GM18526 (cell line): ENCODE data around the gene SLC7A1.

ENCODE experiments used
- POLR2A ChIP-seq: IDR thresholded peaks from 3 replicates; pipeline ENCODE4 v1.6.1; 2011; ENCODE audit not compliant: insufficient read length; ENCODE audit errors: extremely low read depth

Gene SLC7A1

GRCh38 chr13:29547153-29547552, 48.3 kb downstream of the SLC7A1 start:
- no peak for TF ChIP-seq POLR2A

DNA sequence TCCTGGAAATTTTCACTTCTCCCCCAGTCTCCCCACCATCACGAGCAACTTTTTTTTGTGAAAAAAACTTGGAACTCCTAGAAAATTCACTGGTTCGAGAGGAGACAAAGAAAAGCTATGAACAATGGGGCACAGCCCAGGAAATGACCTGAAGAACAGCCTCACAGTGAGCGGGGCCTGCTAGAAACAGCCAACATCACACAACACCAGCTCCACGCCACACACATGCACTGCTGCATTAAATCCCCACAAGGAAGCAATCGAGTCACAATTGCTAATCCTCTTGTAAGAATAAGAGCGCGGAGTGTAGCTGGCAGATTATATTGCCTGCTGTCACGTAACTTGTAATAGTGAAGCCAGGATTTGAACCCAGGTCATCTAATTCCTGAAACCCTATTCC, 48.8 kb downstream of the SLC7A1 start:
- no peak for TF ChIP-seq POLR2A

DNA sequence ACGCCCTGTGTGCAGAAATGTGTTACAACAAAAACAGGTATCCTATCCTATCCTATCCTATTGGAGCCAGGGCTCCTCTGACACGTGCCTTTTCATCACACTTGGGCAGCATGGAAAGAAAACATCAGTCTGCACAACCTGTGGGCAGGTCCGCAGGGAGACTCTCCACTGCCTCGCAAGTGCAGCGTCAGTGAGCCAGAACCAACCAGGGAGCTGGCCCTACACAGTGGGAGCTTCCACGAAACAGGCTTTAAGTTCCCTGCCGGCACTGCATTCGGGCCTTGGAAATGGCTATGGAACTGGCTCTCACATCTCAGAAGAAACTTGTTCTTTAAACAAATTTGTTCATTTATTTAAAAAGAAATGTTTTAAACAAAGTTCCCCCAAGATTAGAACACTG, 49.5 kb downstream of the SLC7A1 start:
- TF ChIP-seq POLR2A, result no peak

- no peak for TF ChIP-seq POLR2A
These were observed 52.0 kb downstream of the SLC7A1 start for GRCh38 chr13:29543230-29544215.

GRCh38 chr13:29542381-29542780, 53.1 kb downstream of the SLC7A1 start:
- TF ChIP-seq POLR2A, result no peak

DNA sequence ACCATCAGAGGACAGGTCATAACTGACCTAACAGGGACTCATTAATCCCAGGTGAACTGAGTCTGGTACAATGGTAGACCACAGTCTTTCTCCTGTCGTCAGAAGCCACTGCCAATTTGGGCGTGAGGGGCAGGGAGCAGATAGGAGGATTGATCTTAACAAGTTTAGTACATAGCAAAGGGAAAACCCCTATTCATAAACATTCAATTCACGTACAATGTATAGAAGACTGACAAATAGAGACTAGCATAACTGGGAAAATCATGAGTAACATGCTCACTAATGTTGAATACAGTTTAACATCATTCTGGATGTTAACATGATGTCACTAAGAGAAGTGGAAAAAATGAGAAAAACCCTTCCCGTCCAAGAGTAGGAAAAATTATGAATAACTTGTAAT, 54.1 kb downstream of the SLC7A1 start:
- TF ChIP-seq POLR2A, result no peak

DNA sequence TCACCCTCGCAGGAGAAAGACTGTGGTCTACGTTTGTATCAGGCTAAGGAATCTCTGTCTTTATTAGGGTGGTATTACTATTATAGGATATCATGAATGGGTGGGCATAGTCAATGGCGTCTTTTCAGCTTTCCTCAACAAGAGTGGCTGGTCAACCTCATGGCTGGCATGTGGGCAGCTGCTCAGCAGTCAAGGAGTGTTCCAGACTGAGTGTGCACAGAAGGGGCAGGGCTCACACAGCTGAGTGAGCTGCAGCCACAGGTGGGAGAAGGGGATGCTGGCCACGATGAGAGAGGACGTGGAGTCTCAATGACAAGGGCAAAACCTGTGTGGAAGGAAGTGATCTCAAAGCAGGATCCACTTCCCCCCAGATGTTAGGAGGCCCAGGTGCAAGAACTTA, 54.7 kb downstream of the SLC7A1 start:
- TF ChIP-seq POLR2A, result no peak

DNA sequence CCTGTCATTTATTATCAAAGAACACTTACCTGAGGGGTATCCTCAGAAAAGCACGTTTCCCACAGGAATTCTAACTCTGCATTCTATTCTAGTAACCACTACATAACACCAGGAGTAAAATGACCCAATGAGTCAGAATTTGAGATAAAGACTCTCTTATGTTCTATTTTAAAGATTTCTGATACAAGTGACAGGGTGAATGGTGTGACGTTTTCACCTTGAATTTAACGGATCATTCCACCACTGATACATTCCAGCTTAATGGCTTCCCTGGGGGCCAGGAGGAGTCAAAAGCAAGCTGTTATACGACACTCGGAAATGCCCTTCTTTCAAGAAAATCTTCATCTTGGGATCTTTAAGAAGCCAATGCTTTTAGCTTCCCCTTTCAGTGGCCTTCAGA, 55.2 kb downstream of the SLC7A1 start:
- TF ChIP-seq POLR2A, result no peak

DNA sequence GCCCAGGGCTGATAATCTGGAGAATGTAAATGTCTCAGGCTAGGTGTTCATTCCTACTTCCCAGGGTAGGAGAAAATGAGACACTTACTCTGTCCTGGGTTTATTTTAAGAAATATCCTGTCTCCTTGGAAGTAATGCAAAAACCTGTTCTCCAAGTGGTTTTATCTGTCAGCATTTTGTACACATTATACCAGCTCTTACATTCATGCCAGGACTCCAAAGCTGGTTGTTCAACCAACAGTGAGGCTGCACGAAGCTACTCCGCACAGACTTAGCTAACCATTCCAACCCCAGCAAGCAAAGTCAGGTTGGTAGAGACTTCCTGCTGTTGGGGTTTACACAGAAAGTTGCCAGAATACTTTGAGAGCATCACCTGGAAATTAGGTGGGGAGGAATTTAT, 55.6 kb downstream of the SLC7A1 start:
- no peak for TF ChIP-seq POLR2A

GRCh38 chr13:29538652-29539040, 56.8 kb downstream of the SLC7A1 start:
- TF ChIP-seq POLR2A, result no peak

GRCh38 chr13:29537736-29538651, 57.5 kb downstream of the SLC7A1 start:
- no peak for TF ChIP-seq POLR2A

DNA sequence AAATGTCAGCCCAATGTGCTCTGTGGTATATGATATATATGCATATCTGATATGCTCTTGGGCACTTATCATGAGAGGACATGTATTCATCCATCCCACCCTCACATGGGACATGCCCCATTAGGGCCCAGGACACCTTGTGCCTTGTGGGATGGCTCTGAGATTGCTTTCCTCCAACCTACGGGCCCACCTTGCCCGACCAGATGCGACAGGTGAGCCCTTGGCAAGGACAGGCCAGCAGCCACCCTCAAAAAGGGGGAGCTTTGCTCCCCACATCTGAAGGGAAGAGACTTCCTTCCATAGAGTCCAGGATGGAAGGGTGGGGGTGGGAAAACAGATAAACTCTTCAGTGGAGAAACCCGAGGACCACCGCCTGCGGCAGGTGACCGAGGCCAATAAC, 58.6 kb downstream of the SLC7A1 start:
- no peak for TF ChIP-seq POLR2A

DNA sequence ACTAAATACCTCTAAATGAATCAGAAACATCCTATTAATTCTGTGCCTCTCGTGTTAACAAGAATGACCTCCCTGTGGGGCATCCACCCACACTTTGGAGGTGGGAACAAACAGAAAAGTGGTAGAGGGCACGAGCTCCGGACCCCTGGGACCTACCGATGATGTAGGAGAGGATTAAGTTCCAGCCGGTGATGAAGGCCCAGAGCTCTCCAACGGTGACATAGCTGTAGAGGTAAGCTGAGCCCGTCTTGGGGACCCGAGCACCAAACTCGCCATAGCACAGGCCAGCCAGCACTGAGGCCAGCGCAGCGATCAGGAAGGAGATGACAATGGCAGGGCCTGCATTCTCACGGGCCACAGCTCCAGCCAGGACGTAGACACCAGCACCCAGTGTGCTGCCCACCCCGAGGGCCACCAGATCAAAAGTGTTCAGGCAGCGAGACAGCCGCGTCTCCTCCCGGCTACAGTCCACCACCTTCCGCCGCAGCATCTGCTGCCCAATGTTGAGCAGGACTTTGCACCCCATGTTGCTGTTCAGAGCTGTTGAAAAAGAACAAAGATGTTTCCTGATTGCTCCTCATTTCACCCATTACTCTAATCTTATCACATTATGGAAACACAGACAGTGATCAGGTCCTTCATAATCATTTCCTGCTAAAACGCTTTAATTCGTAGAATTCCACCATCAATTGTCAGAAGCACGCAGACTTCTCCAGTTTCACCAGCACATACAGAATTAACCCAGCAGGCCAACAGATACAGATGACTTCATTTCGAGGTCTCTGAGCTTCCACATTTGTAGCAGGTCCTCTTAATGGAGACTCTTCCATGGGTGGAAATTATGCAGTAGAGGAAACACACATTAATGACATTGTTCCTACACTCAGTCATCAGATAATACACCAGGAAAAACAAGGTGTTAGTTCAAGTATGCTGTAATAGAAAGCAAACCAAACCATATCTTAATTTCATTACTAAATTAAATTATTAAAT, 59.5 kb downstream of the SLC7A1 start:
- no peak for TF ChIP-seq POLR2A

GRCh38 chr13:29534083-29534482, 61.4 kb downstream of the SLC7A1 start:
- no peak for TF ChIP-seq POLR2A

DNA sequence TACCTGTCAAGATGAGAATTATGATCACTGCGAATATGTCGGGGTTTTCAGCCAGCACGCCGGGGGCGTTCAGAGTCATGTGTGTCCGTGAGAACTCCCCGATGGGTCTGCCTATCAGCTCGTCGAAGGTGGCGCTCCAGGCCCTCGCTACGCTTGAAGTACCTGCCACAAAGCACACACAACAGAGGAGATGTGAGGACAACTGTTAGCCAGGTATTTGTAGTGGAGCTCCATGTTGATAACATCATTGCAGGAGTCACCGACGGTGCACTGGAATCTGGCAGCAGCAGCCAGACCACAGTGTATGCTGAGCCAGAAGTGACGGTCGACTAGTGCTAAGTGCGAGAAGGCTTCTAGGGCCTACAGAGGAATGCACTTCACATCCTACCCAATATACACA, 62.7 kb downstream of the SLC7A1 start:
- no peak for TF ChIP-seq POLR2A
